Gastroesophageal sphincter (tissue), 3 donors: ENCODE data around the gene IL24.

Experiments used
- CTCF ChIP-seq, 4 experiments: fragments of 200-600 bp in 2 of 4; fragments of 450-650 bp in 2 of 4; sonication (generic) in 1 of 4; IDR thresholded peaks; one replicate each; pipeline ENCODE4 v1.5.1; 2017 to 2019; ENCODE audit warnings: antibody characterized with exemption in 4 of 4, mild to moderate bottlenecking in 2 of 4, moderate library complexity in 2 of 4
- EP300 ChIP-seq: sonication (generic); formaldehyde crosslinking; IDR thresholded peaks from one replicate; pipeline ENCODE4 v1.6.1; 2017; ENCODE audit warnings: antibody characterized with exemption, mild to moderate bottlenecking
- POLR2A ChIP-seq, 2 donors: fragments of 450-650 bp; IDR thresholded peaks; one replicate each; pipeline ENCODE4 v1.6.1; 2017; ENCODE audit warnings: antibody characterized with exemption in 2 of 2, mild to moderate bottlenecking in 2 of 2, moderate library complexity in 1 of 2
- POLR2AphosphoS5 ChIP-seq: sonication (generic); formaldehyde crosslinking; IDR thresholded peaks from one replicate; pipeline ENCODE4 v1.6.1; 2017; ENCODE audit warnings: antibody characterized with exemption

GRCh38 chr1:206893380-206893779 is 3.9 kb upstream of the IL24 start:
- no peak for TF ChIP-seq CTCF (IDR thresholded peaks at IDR 0.05)
- TF ChIP-seq POLR2A (IDR thresholded peaks at IDR 0.05): no peak
- no peak for TF ChIP-seq EP300
- TF ChIP-seq POLR2AphosphoS5: no peak
